ENCODE measurements around the gene GOT2.
A peak's percentile ranks its signal among the peaks of the same experiment; 100 is the strongest.
"Not testable (repeated sequence)": the region's sequence is repeated elsewhere in the genome, so short reads cannot be mapped to it uniquely, and the experiment has no call there.

Gene GOT2

GRCh38 chr16:58716468-58716867 lies 17.6 kb downstream of the GOT2 start:
- no peak for DNase-seq

- DNase-seq, result no peak
Observed at GRCh38 chr16:58713742-58714141, 20.4 kb downstream of the GOT2 start.

- no peak for DNase-seq
Observed at GRCh38 chr16:58709333-58709732, 24.8 kb downstream of the GOT2 start.

- DNase-seq, result no peak
Observed at GRCh38 chr16:58699151-58699550, 35.0 kb downstream of the GOT2 start.

- no peak for DNase-seq
Observed at GRCh38 chr16:58695368-58695767, 38.7 kb downstream of the GOT2 start.

- no peak for DNase-seq
Observed at GRCh38 chr16:58692450-58692849, 41.7 kb downstream of the GOT2 start.

GRCh38 chr16:58686985-58687706 lies 47.0 kb downstream of the GOT2 start:
- peak; percentile 67 for DNase-seq

GRCh38 chr16:58685084-58685449 lies 49.0 kb downstream of the GOT2 start:
- no peak for DNase-seq

- DNase-seq, result peak; percentile 82
Observed at GRCh38 chr16:58684354-58685083, 49.6 kb downstream of the GOT2 start, which contains the start of gene SLC38A7. Gene SLC38A7, minus strand, starts transcription at chr16:58684770. Its CDS starts 4,644 bp downstream, at chr16:58680126.

- no peak for DNase-seq
Observed at GRCh38 chr16:58684001-58684353, 50.1 kb downstream of the GOT2 start.

GRCh38 chr16:58679763-58680162 lies 54.4 kb downstream of the GOT2 start:
- no peak for DNase-seq

- no peak for DNase-seq
Observed at GRCh38 chr16:58678716-58679115, 55.4 kb downstream of the GOT2 start.

- DNase-seq, result no peak
Observed at GRCh38 chr16:58678269-58678668, 55.8 kb downstream of the GOT2 start.

GRCh38 chr16:58670946-58671583 lies 63.1 kb downstream of the GOT2 start:
- DNase-seq, result no peak

GRCh38 chr16:58670177-58670576 lies 63.9 kb downstream of the GOT2 start:
- no peak for DNase-seq

GRCh38 chr16:58665200-58665599 lies 68.9 kb downstream of the GOT2 start:
- no peak for DNase-seq

GRCh38 chr16:58661199-58661830 lies 72.8 kb downstream of the GOT2 start:
- peak; percentile 85 for DNase-seq

- DNase-seq, result not testable (repeated sequence)
Observed at GRCh38 chr16:58659911-58660310, 74.2 kb downstream of the GOT2 start.

GRCh38 chr16:58658796-58659211 lies 75.3 kb downstream of the GOT2 start:
- no peak for DNase-seq
